HEK293 (cell line): ENCODE results near the gene KLRC4.
"Not testable (repeated sequence)": the region's sequence is repeated elsewhere in the genome, so short reads cannot be mapped to it uniquely, and the experiment has no call there.

Source experiments
- CTCF ChIA-PET: fragments of 350-600 bp; formaldehyde crosslinking; extraction: SDS; loops from one replicate; lab custom pipeline; 2021; ENCODE audit warnings: antibody characterized with exemption; lab: Yijun Ruan, JAX
- POLR2A ChIA-PET: fragments of 300-600 bp; formaldehyde crosslinking; extraction: SDS; loops from one replicate; lab custom pipeline; 2020; ENCODE audit warnings: antibody characterized with exemption, inconsistent platforms; lab: Yijun Ruan, JAX
- H3K27ac ChIP-seq: fragments of 200-500 bp; sonication (Bioruptor generic); 2 replicates; pipeline ENCODE4 v1.5.1; 2014; ENCODE audit warnings: low read depth, low read length, control low read depth, inconsistent platforms; ENCODE audit errors: extremely low read depth
- H3K36me3 ChIP-seq, 2 experiments: fragments of 200-500 bp in 1 of 2; sonication (Bioruptor generic) in 1 of 2; 1 replicate in 1 of 2; 2 replicates in 1 of 2; pipeline ENCODE4 v1.5.1; 2014 to 2017; ENCODE audit warnings: inconsistent platforms in 2 of 2, low read length in 2 of 2; ENCODE audit not compliant: control insufficient read depth in 2 of 2, insufficient read depth in 1 of 2
- H3K4me1 ChIP-seq: fragments of 200-500 bp; sonication (Bioruptor generic); 2 replicates; pipeline ENCODE4 v1.5.1; 2014; ENCODE audit warnings: mild to moderate bottlenecking, low read length, inconsistent platforms; ENCODE audit not compliant: control insufficient read depth, insufficient read depth
- H3K4me3 ChIP-seq: 2 replicates; pipeline ENCODE4 v1.5.1; 2011; ENCODE audit warnings: low read depth, mild to moderate bottlenecking, control low read depth, low read length, moderate library complexity
- H3K9me3 ChIP-seq: fragments of 200-500 bp; sonication (Bioruptor generic); 2 replicates; pipeline ENCODE4 v1.5.1; 2014; ENCODE audit warnings: low read depth, low read length, inconsistent platforms; ENCODE audit not compliant: control insufficient read depth, insufficient read depth
- ATF2 ChIP-seq: fragments of 450-650 bp; formaldehyde crosslinking; IDR thresholded peaks from 2 replicates; pipeline ENCODE4 v1.5.1; 2016; ENCODE audit warnings: missing biosample characterization, missing genetic modification characterization, low read depth
- IKZF3 ChIP-seq: fragments of 450-650 bp; IDR thresholded peaks from 2 replicates; pipeline ENCODE4 v1.5.0; 2018; ENCODE audit warnings: missing biosample characterization, mild to moderate bottlenecking, missing genetic modification characterization, moderate library complexity
- KLF17 ChIP-seq: fragments of 450-650 bp; formaldehyde crosslinking; IDR thresholded peaks from 2 replicates; pipeline ENCODE4 v1.5.1; 2016; ENCODE audit warnings: missing biosample characterization, missing genetic modification characterization
- OSR2 ChIP-seq: fragments of 450-650 bp; formaldehyde crosslinking; IDR thresholded peaks from 2 replicates; pipeline ENCODE4 v1.5.1; 2016; ENCODE audit warnings: missing biosample characterization, missing genetic modification characterization
- PRDM1 ChIP-seq: fragments of 450-650 bp; formaldehyde crosslinking; IDR thresholded peaks from 2 replicates; pipeline ENCODE4; 2016; ENCODE audit warnings: missing biosample characterization, missing genetic modification characterization
- PRDM6 ChIP-seq: fragments of 450-650 bp; formaldehyde crosslinking; IDR thresholded peaks from 2 replicates; pipeline ENCODE4 v1.5.1; 2017; ENCODE audit warnings: missing biosample characterization, missing genetic modification characterization
- WT1 ChIP-seq: fragments of 450-650 bp; formaldehyde crosslinking; IDR thresholded peaks from 2 replicates; pipeline ENCODE4 v1.5.1; 2016; ENCODE audit warnings: missing biosample characterization, missing genetic modification characterization
- ZBTB17 ChIP-seq: fragments of 450-650 bp; formaldehyde crosslinking; IDR thresholded peaks from 2 replicates; pipeline ENCODE4 v1.5.1; 2016; ENCODE audit warnings: missing biosample characterization, missing genetic modification characterization
- ZBTB21 ChIP-seq: fragments of 450-650 bp; formaldehyde crosslinking; IDR thresholded peaks from 2 replicates; pipeline ENCODE4 v1.5.1; 2017; ENCODE audit warnings: missing biosample characterization, missing genetic modification characterization
- ZBTB7A ChIP-seq: fragments of 450-650 bp; formaldehyde crosslinking; IDR thresholded peaks from 2 replicates; pipeline ENCODE4 v1.5.1; 2016; ENCODE audit warnings: low read depth, missing biosample characterization, missing genetic modification characterization
- ZNF335 ChIP-seq: fragments of 450-650 bp; formaldehyde crosslinking; conservative IDR thresholded peaks from 2 replicates; pipeline ENCODE4 v1.5.1; 2016; ENCODE audit warnings: missing biosample characterization, missing genetic modification characterization
- ZNF366 ChIP-seq: fragments of 450-650 bp; formaldehyde crosslinking; conservative IDR thresholded peaks from 2 replicates; pipeline ENCODE4 v1.5.1; 2016; ENCODE audit warnings: missing biosample characterization, missing genetic modification characterization
- ZNF518A ChIP-seq: fragments of 450-650 bp; formaldehyde crosslinking; conservative IDR thresholded peaks from 2 replicates; pipeline ENCODE4 v1.5.1; 2016; ENCODE audit warnings: low read depth, missing biosample characterization, missing genetic modification characterization
- ZNF580 ChIP-seq: fragments of 450-650 bp; formaldehyde crosslinking; IDR thresholded peaks from 2 replicates; pipeline ENCODE4 v1.5.1; 2016; ENCODE audit warnings: missing biosample characterization, missing genetic modification characterization
- ZNF629 ChIP-seq: fragments of 450-650 bp; formaldehyde crosslinking; IDR thresholded peaks from 2 replicates; pipeline ENCODE4 v1.5.1; 2017; ENCODE audit warnings: missing biosample characterization, missing genetic modification characterization
- ZSCAN30 ChIP-seq: fragments of 450-650 bp; IDR thresholded peaks from 2 replicates; pipeline ENCODE4 v1.5.1; 2018; ENCODE audit warnings: missing biosample characterization, mild to moderate bottlenecking, missing genetic modification characterization, moderate library complexity
- ZXDB ChIP-seq: fragments of 450-650 bp; formaldehyde crosslinking; IDR thresholded peaks from 2 replicates; pipeline ENCODE4 v1.5.1; 2016; ENCODE audit warnings: missing biosample characterization, missing genetic modification characterization

KLRC4 gene

GRCh38 chr12:10395390-10395998 is 14.1 kb downstream of the KLRC4 start (continued):
- TF ChIP-seq ZSCAN30 (tag by site-specific recombination) (no peak), PRDM6 (peak; percentile 95), ZNF580 (tag by site-specific recombination) (peak; percentile 64), OSR2 (tag by site-specific recombination) (peak; percentile 65), ZNF335 (peak; percentile 34; the same call in 1 of the 2 replicates), ZNF518A (tag by site-specific recombination) (0 out of 2 replicates have a peak, but pooled peaks have one; percentile 14), IKZF3 (tag by site-specific recombination) (peak; percentile 69; the same call in 1 of the 2 replicates), ZBTB7A (tag by site-specific recombination) (no peak)

- ChIA-PET CTCF (interaction anchor here (0.6 kb wide), 1 partner anchor 256 kb away, joined by 4 read pairs; no protein-coding TSS in a partner anchor), POLR2A (interaction anchor here (1.3 kb wide), 1 partner anchor 10 kb away, joined by 3 read pairs; no protein-coding TSS in a partner anchor)
- H3K4me1 ChIP-seq = peaks cover 22% of the 10 kb centered on the region
- H3K36me3 ChIP-seq, H3K4me3 ChIP-seq, H3K9me3 ChIP-seq: not testable (repeated sequence)
- peak; percentile 74; the same call in 1 of the 2 replicates for TF ChIP-seq ZBTB21
- TF ChIP-seq ATF2 (tag by site-specific recombination) = peak; percentile 35; the same call in 1 of the 2 replicates
- TF ChIP-seq ZBTB17 (tag by site-specific recombination) = 0 out of 2 replicates have a peak, but pooled peaks have one; percentile 13
- peak; percentile 84 for TF ChIP-seq ZNF629
- TF ChIP-seq PRDM1 (tag by site-specific recombination) = peak; percentile 75
- peak; percentile 52 for TF ChIP-seq WT1
- TF ChIP-seq ZNF366 (tag by site-specific recombination) = peak; percentile 30; the same call in 1 of the 2 replicates
- TF ChIP-seq OSR2 (tag by site-specific recombination) = 0 out of 2 replicates have a peak, but pooled peaks have one; percentile 7
- TF ChIP-seq KLF17 (tag by site-specific recombination) = peak; percentile 63; the same call in 1 of the 2 replicates
- TF ChIP-seq ZXDB = peak; percentile 26; the same call in 1 of the 2 replicates
- peak overlapping the region; percentile 53; the same call in 1 of the 2 replicates for H3K27ac ChIP-seq
These were observed 14.9 kb downstream of the KLRC4 start for GRCh38 chr12:10394531-10395152.
